Activated effector memory CD4-positive, alpha-beta T cell treated with anti-CD3 and anti-CD28 coated beads, Interleukin-2, amount 50 U/mL, for 16 hours (primary cell): ENCODE data around the gene PPP1CC.
A peak's percentile ranks its signal among the peaks of the same experiment; 100 is the strongest.
"Not testable (repeated sequence)": the region's sequence is repeated elsewhere in the genome, so short reads cannot be mapped to it uniquely, and the experiment has no call there.

Experiments used
- DNase-seq: peaks from one replicate; pipeline ENCODE4 v3.0.0-alpha.2; 2020

PPP1CC gene

GRCh38 chr12:110750784-110751461, 8.2 kb upstream of the PPP1CC start:
- no peak for DNase-seq

GRCh38 chr12:110746550-110746949, 3.9 kb upstream of the PPP1CC start:
- peak; percentile 22 for DNase-seq

- peak; percentile 24 for DNase-seq
These were observed 3.0 kb upstream of the PPP1CC start for GRCh38 chr12:110745542-110746284.

- no peak for DNase-seq
These were observed 2.0 kb upstream of the PPP1CC start for GRCh38 chr12:110744601-110745264.

GRCh38 chr12:110744151-110744571, 1.5 kb upstream of the PPP1CC start:
- DNase-seq: no peak

GRCh38 chr12:110743571-110744093, 941 bp upstream of the PPP1CC start:
- DNase-seq: peak; percentile 65

- DNase-seq: no peak
These were observed 484 bp downstream of the PPP1CC start for GRCh38 chr12:110742096-110742717.

- DNase-seq: peak; percentile 71
These were observed 1.2 kb downstream of the PPP1CC start for GRCh38 chr12:110741341-110742095.

- no peak for DNase-seq
These were observed 2.8 kb downstream of the PPP1CC start for GRCh38 chr12:110739894-110740293.

- DNase-seq: no peak
These were observed 3.2 kb downstream of the PPP1CC start for GRCh38 chr12:110739488-110739887.

GRCh38 chr12:110737532-110737931, 5.2 kb downstream of the PPP1CC start:
- no peak for DNase-seq

GRCh38 chr12:110737016-110737415, 5.7 kb downstream of the PPP1CC start:
- not testable (repeated sequence) for DNase-seq

- DNase-seq: peak; percentile 45
These were observed 8.8 kb downstream of the PPP1CC start for GRCh38 chr12:110733900-110734299.

- DNase-seq: peak; percentile 28
These were observed 9.5 kb downstream of the PPP1CC start for GRCh38 chr12:110733089-110733715.

- no peak for DNase-seq
These were observed 10.1 kb downstream of the PPP1CC start for GRCh38 chr12:110732572-110732971.

- DNase-seq: no peak
These were observed 11.2 kb downstream of the PPP1CC start for GRCh38 chr12:110731479-110731878.

GRCh38 chr12:110728628-110729027, 14.1 kb downstream of the PPP1CC start:
- DNase-seq: no peak

GRCh38 chr12:110726708-110727369, 15.9 kb downstream of the PPP1CC start:
- no peak for DNase-seq

- DNase-seq: no peak
These were observed 16.7 kb downstream of the PPP1CC start for GRCh38 chr12:110726028-110726427.

- no peak for DNase-seq
These were observed 17.4 kb downstream of the PPP1CC start for GRCh38 chr12:110725267-110725666.

- DNase-seq: not testable (repeated sequence)
These were observed 19.8 kb downstream of the PPP1CC start for GRCh38 chr12:110722892-110723291.
